SK-N-SH (cell line): ENCODE data around the gene SVBP.

Source experiments
- CTCF ChIP-seq: fragments of 200-600 bp; sonication (generic); IDR thresholded peaks from 2 replicates; pipeline ENCODE4 v1.6.1; 2017; ENCODE audit warnings: antibody characterized with exemption, mild to moderate bottlenecking, moderate library complexity
- SMC3 ChIP-seq: IDR thresholded peaks from 2 replicates; pipeline ENCODE4 v1.6.1; 2012; ENCODE audit warnings: low read depth, low read length, improper control_type of control experiment
- TAF1 ChIP-seq: IDR thresholded peaks from 2 replicates; pipeline ENCODE4 v1.6.1; 2012; ENCODE audit warnings: low read depth, mild to moderate bottlenecking, low read length, moderate library complexity, borderline replicate concordance
- YY1 ChIP-seq: IDR thresholded peaks from 2 replicates; pipeline ENCODE4 v1.4.0; 2012; ENCODE audit warnings: low read depth, mild to moderate bottlenecking

GRCh38 chr1:42797979-42798378 is 19.2 kb downstream of the SVBP start:
- TF ChIP-seq CTCF, result no peak
- no peak for TF ChIP-seq SMC3
- no peak for TF ChIP-seq YY1
- TF ChIP-seq TAF1, result no peak
